Liver (tissue), 9 donors: ENCODE data around the gene CNKSR1. TPM values are rescaled to one million over a fixed set of nuclear protein-coding genes. Genes with fewer than 3 reads are reported as not detected.

Source experiments
- DNase-seq: peaks from one replicate; pipeline ENCODE4 v3.0.0-alpha.2; 2017; ENCODE audit warnings: low spot score
- H3K27ac ChIP-seq, 2 donors: one replicate each; pipeline ENCODE4 v1.7.0; 2013; ENCODE audit warnings: inconsistent platforms in 2 of 2, low read length in 2 of 2, control low read depth in 1 of 2, low read depth in 1 of 2, mild to moderate bottlenecking in 1 of 2
- H3K27me3 ChIP-seq, 4 donors: one replicate each; pipeline versions ENCODE4 v1.6.1 to v1.7.0; 2013; ENCODE audit warnings: low read length in 3 of 4, inconsistent platforms in 1 of 4, mild to moderate bottlenecking in 1 of 4, moderate library complexity in 1 of 4; ENCODE audit not compliant: control insufficient read depth in 4 of 4, insufficient read depth in 4 of 4
- H3K36me3 ChIP-seq, 4 donors: one replicate each; pipeline versions ENCODE4 v1.6.1 to v1.7.0; 2013; ENCODE audit warnings: low read length in 3 of 4, mild to moderate bottlenecking in 3 of 4, low read depth in 1 of 4, moderate library complexity in 1 of 4; ENCODE audit not compliant: control insufficient read depth in 4 of 4, insufficient read depth in 3 of 4
- H3K4me1 ChIP-seq, 4 donors: one replicate each; pipeline versions ENCODE4 v1.6.1 to v1.7.0; 2013; ENCODE audit warnings: low read length in 3 of 4, mild to moderate bottlenecking in 3 of 4, moderate library complexity in 1 of 4; ENCODE audit not compliant: control insufficient read depth in 4 of 4, insufficient read depth in 4 of 4
- H3K4me3 ChIP-seq, 3 donors: one replicate each; pipeline versions ENCODE4 v1.6.1 to v1.7.0; 2013; ENCODE audit warnings: low read length in 3 of 3, control low read depth in 1 of 3, low read depth in 1 of 3, mild to moderate bottlenecking in 1 of 3
- H3K9ac ChIP-seq, 2 donors: one replicate each; pipeline ENCODE4 v1.7.0; 2013; ENCODE audit warnings: low read length in 2 of 2, mild to moderate bottlenecking in 2 of 2, moderate library complexity in 2 of 2, control low read depth in 1 of 2, low read depth in 1 of 2
- H3K9me3 ChIP-seq, 4 donors: one replicate each; pipeline versions ENCODE4 v1.6.1 to v1.7.0; 2013; ENCODE audit warnings: low read length in 3 of 4; ENCODE audit not compliant: control insufficient read depth in 4 of 4
- ATF3 ChIP-seq: IDR thresholded peaks from 2 replicates; pipeline ENCODE4 v1.6.1; 2016; ENCODE audit warnings: antibody characterized with exemption
- CTCF ChIP-seq: fragments of 150-350 bp; IDR thresholded peaks from 2 replicates; pipeline ENCODE4 v1.5.1; 2017; ENCODE audit warnings: improper control_type of control experiment, low read depth, low read length; ENCODE audit not compliant: missing input control
- EGR1 ChIP-seq, 2 donors: IDR thresholded peaks; 2 replicates each; pipeline ENCODE4 v1.6.1; 2016 to 2018; ENCODE audit warnings: antibody characterized with exemption in 2 of 2, low read depth in 2 of 2
- FOXA1 ChIP-seq: IDR thresholded peaks from 2 replicates; pipeline ENCODE4 v1.6.1; 2016; ENCODE audit warnings: antibody characterized with exemption
- FOXA2 ChIP-seq: IDR thresholded peaks from 2 replicates; pipeline ENCODE4 v1.6.1; 2016; ENCODE audit warnings: antibody characterized with exemption
- GABPA ChIP-seq, 2 donors: IDR thresholded peaks in 1 of 2; conservative IDR thresholded peaks in 1 of 2; 2 replicates each; pipeline ENCODE4 v1.6.1; 2016; ENCODE audit warnings: antibody characterized with exemption in 2 of 2, mild to moderate bottlenecking in 1 of 2, moderate library complexity in 1 of 2
- JUND ChIP-seq, 2 donors: IDR thresholded peaks; 2 replicates each; pipeline ENCODE4 v1.6.1; 2016; ENCODE audit warnings: antibody characterized with exemption in 2 of 2
- NR2F2 ChIP-seq: IDR thresholded peaks from 2 replicates; pipeline ENCODE4 v1.6.1; 2016; ENCODE audit warnings: antibody characterized with exemption
- RAD21 ChIP-seq, 2 donors: IDR thresholded peaks; 2 replicates each; pipeline ENCODE4 v1.6.1; 2016; ENCODE audit warnings: antibody characterized with exemption in 2 of 2, mild to moderate bottlenecking in 2 of 2
- REST ChIP-seq: IDR thresholded peaks from 2 replicates; pipeline ENCODE4 v1.6.1; 2016; ENCODE audit warnings: antibody characterized with exemption, mild to moderate bottlenecking
- RXRA ChIP-seq, 2 donors: IDR thresholded peaks; 2 replicates each; pipeline ENCODE4 v1.6.1; 2017 to 2018; ENCODE audit warnings: antibody characterized with exemption in 2 of 2, mild to moderate bottlenecking in 1 of 2
- SP1 ChIP-seq: IDR thresholded peaks from 2 replicates; pipeline ENCODE4 v1.6.1; 2018; ENCODE audit warnings: antibody characterized with exemption, mild to moderate bottlenecking
- TAF1 ChIP-seq: conservative IDR thresholded peaks from 2 replicates; pipeline ENCODE4 v1.6.1; 2016; ENCODE audit warnings: antibody characterized with exemption, mild to moderate bottlenecking
- YY1 ChIP-seq: IDR thresholded peaks from 2 replicates; pipeline ENCODE4 v1.6.1; 2016; ENCODE audit warnings: antibody characterized with exemption, mild to moderate bottlenecking
- ZBTB33 ChIP-seq: IDR thresholded peaks from 2 replicates; pipeline ENCODE4 v1.6.1; 2016; ENCODE audit warnings: antibody characterized with exemption
- WGBS: extraction: QIAGEN DNeasy Blood & Tissue Kit; methylation state at CpG from one replicate; pipeline ENCODE4 v1.1.7; 2013; 5-methylcytosine and 5-hydroxymethylcytosine counted together
- polyA plus RNA-seq, 2 donors: library from polyadenylated mRNA; stranded (reverse) in 1 of 2; unstranded in 1 of 2; fragments of 200-250 nt in 1 of 2; fragments of >200 nt in 1 of 2; fragmentation: Nextera tagmentation in 1 of 2; extraction: Ambion mirVana in 1 of 2; gene quantifications; one replicate each; pipeline versions ENCODE4 v1.2.1 to v1.2.3, GENCODE V29; 2013 to 2015
- total RNA-seq, 2 donors: library from RNA; depleted of rRNA; stranded (reverse); fragments of >200 nt; gene quantifications; one replicate each; pipeline ENCODE4 v1.2.3, GENCODE V29; 2014
- donor health status: healthy.
- donor health status: healthy.
- donor health status: healthy.
- donor health status: healthy.
- donor health status: healthy.

CNKSR1 gene
- total and polyA plus RNA-seq, 4 donors, result 0.48 to 2.2 (median 0.87) TPM

- Histone ChIP-seq H3K4me3 (peak overlapping the region; percentile 35 to 94 (median 66)), H3K4me1 (peaks cover 0 to 19% (median 8%) of the 10 kb centered on the region in 4 donors), H3K27ac (peak overlapping the region; percentile 18 to 66), H3K36me3 (no peaks in the 10 kb centered on the region), H3K9me3 (no peaks in the 10 kb centered on the region), H3K9ac (no peak overlapping the region), H3K27me3 (no peaks in the 10 kb centered on the region)
- TF ChIP-seq ATF3 (no peak), EGR1 (IDR thresholded peaks at IDR 0.05; ENCODE audit: low read depth in 2 of 2) (no peak), CTCF (no peak), FOXA2 (no peak), TAF1 (no peak), JUND (IDR thresholded peaks at IDR 0.05) (no peak), RAD21 (IDR thresholded peaks at IDR 0.05) (no peak), SP1 (no peak), FOXA1 (no peak), REST (no peak)
- 79% methylated on average over 7 of the region's 7 CpGs for WGBS
- DNase-seq, result no peak
Measured at GRCh38 chr1:26224606-26225005, 47.3 kb downstream of the CNKSR1 start.

GRCh38 chr1:26225033-26225831 lies 47.9 kb downstream of the CNKSR1 start:
- Histone ChIP-seq H3K9me3 (no peaks in the 10 kb centered on the region), H3K27ac (peak overlapping the region; percentile 18 to 66), H3K27me3 (no peaks in the 10 kb centered on the region), H3K36me3 (no peaks in the 10 kb centered on the region), H3K9ac (peak overlapping the region; percentile 84 to 96), H3K4me1 (peaks cover 0 to 19% (median 8%) of the 10 kb centered on the region in 4 donors), H3K4me3 (peak overlapping the region; percentile 66 to 94 (median 90))
- 5% methylated on average over 50 of the region's 50 CpGs for WGBS
- peak; percentile 78 for DNase-seq
- TF ChIP-seq FOXA1, result no peak
- TF ChIP-seq SP1, result peak; percentile 55
- TF ChIP-seq CTCF, result no peak
- TF ChIP-seq JUND (IDR thresholded peaks at IDR 0.05), result no peak
- TF ChIP-seq GABPA (IDR thresholded peaks at IDR 0.05 in 1 of 2, conservative IDR thresholded peaks at IDR 0.05 in 1 of 2), result peak in 1 of 2 donors; percentile 77
- TF ChIP-seq RXRA (IDR thresholded peaks at IDR 0.05), result peak; percentile 77 to 89
- TF ChIP-seq YY1, result peak; percentile 66
- TF ChIP-seq ZBTB33, result peak; percentile 60
- no peak for TF ChIP-seq RAD21 (IDR thresholded peaks at IDR 0.05)
- no peak for TF ChIP-seq FOXA2
- TF ChIP-seq EGR1 (IDR thresholded peaks at IDR 0.05; ENCODE audit: low read depth in 2 of 2), result peak in 1 of 2 donors; percentile 60
- peak; percentile 57 for TF ChIP-seq TAF1
- peak; percentile 66 for TF ChIP-seq REST
- no peak for TF ChIP-seq ATF3
- peak; percentile 87 for TF ChIP-seq NR2F2
